ENCODE measurements around the gene APLN.

APLN gene

DNA sequence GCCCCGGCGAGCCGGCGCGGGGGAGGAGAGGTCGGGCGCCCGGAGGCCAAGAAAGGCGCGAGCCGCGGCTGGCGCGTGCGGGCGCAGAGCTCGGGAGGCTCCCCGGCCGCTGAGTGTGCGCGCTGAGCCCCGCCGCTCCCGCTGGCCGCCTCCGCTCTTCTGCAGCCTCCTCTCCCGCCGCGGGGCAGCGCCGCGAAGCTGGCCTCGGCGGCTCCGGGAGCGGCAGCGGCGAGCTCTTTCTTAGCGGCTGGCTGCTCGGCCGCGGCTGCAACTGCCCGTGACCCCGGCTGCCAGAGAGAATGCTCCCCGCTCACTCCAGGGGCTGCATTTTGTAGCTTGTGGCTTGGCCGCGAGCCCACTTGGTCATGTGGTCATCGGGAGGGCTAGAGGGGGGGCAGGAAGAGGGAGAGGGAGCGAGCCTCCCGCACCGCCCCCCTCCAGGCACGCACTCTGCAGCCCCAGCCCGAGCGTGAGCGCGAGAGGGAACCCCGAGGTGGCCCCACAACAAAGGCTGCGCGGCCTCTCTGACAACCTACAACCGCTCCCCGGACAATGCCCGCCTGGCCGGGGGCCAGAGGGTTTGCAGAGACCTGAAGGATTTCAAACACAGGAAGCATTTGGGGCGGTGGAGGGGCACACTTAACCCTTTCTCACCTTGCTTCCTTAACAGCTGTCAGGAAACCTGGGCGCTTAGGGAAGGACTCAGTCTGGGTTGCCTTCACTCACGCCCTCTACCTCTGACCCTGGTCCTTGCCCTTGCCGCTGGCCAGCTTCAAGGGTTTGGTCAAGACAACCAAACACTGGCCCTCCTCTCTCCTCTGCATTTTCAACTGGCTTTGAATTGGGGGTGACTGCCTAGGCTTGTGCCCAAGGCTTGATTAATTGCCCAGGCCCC, at the start of gene APLN:
Gene APLN (minus strand): TSS at position 305 of the 895 bp plus-strand sequence. CDS start 326 bp downstream, outside the sequence.
- DNase-seq = peak; percentile 62

- DNase-seq = no peak
Observed at GRCh38 chrX:129704491-129704890, 49.7 kb upstream of the APLN start.

DNA sequence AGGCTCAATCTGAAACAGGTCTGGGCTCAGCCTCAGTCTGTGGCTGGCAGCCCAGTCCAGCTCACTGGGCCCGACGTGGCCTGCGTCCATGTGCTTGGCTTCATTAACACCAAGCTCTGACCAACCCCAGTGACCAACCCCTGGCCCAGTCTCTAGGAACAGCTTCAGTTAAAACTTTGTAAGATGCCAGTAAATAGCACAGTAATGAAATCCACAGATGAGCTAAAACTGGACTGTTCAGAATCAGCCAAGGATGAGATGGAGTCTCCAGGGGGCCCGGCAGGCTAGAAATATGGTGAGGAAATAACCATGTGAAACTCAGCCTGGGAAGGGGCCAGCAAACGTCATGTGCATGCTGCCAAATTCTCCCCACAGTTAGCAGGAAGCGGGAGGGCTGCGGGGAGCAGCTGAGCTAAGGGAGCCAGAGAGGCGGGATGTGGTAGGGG, 46.9 kb upstream of the APLN start:
- peak; percentile 80 for DNase-seq

GRCh38 chrX:129700536-129700935, 45.8 kb upstream of the APLN start:
- no peak for DNase-seq

DNA sequence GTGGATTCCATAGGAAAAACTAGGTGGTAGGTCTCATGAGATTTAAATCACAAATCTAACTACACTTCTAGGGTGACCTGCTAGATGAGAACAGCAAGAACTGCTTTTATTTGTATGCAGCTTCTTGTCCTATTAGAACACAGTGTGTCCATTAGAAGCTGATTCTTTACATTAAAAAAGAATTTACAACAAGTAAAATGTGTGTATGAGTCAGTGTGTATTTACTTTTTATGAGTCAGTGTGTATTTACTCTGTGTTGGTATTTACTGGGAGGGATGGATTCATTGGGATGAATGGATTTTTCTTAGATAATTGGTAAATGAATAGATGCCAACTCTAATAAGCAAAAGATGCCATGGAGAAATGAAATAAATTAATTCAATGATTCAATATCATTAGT, 43.4 kb upstream of the APLN start:
- no peak for DNase-seq

- no peak for DNase-seq
Observed at GRCh38 chrX:129697204-129697829, 42.6 kb upstream of the APLN start.

DNA sequence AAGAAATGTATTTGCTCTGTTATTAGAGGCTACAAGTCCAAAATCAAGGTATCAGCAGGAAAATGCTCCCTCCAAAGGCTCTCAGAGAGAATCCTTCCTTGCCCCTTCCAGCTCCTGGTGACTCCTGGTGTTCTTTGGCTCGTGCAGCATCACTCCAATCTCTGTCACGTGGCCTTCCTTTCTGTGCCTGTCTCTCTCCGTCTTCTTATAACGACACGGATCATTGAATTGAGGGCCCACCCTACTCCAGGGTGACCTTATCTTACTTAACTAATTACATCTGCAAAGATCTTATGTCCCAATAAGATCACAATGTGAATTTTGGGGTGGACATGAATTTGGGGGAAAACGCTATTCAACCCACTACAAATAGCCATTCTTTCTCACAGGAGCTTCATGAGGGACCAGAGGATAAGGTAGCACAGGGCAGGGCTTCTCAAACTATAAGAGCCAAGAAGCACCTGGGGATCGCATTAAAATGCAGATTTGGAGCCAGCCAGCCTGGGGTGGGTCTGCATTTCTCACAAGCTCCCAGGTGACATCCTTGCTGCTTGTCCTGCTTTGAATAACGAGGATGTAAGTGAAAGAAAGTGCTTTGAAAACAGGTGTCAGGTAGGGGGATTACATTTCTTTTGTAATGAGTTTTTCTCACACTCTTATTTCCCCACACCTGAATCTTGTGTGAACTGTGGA, 41.9 kb upstream of the APLN start:
- DNase-seq = no peak

DNA sequence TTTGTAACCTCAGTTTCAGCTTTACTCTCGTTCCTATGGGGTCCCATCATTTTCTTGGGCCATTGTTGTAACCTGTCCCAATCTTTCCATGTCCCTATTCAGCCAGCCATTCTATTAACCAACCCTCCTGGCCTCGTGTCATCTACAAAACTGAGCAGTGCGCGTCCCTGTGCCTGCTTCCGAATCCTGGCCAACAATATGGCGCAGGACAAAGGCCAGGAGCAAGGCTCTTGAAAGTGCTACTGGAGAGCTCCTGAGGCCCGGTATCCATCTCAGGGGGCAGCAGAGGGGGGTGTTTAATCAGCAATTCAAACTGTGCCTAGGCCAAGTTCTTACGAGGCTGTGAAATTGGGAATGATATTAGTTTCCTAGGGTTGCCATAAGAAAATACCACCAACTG, 41.2 kb upstream of the APLN start:
- no peak for DNase-seq

GRCh38 chrX:129695535-129695934, 40.8 kb upstream of the APLN start:
- no peak for DNase-seq

- no peak for DNase-seq
Observed at GRCh38 chrX:129694805-129695204, 40.0 kb upstream of the APLN start.

DNA sequence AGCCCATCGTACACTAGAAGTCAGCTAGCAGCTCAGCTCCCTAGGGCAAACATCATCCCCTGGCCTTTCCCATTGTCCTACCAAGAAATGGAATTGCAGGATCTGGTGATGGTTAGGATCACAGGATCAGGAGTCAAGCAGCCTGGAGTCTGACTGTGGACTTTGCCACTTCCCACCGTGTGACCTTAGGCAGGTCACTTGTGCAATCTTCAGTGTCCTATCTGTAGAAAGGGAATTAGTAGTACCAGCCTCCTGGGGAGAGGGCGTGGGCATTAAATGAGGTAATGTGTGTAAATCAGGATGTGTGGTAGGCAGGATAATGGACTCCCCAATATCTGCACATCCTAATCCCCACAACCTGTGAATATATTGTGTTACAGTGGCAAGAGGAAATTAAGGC, 38.6 kb upstream of the APLN start:
- no peak for DNase-seq

- no peak for DNase-seq
Observed at GRCh38 chrX:129690435-129690834, 35.7 kb upstream of the APLN start.

- no peak for DNase-seq
Observed at GRCh38 chrX:129689796-129690195, 35.0 kb upstream of the APLN start.

DNA sequence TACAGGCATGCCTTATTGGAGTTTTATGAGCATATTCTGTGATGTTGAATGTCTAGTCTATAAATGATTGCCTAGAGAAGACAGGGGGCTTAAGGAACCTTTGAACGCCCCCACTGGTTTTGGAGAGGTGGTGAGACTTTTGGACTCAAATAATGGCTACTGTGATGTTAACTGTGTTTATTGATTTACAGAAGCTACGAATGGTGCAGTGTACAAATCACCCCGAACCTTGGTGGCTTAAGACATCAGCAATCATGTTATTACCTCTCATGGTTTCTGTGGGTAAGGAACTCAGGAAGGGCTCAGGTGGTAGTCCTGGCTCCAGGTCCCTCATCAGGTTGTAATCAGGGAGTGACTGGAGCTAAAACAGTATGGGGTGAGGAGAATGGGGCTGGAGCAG, 33.3 kb upstream of the APLN start:
- no peak for DNase-seq

- DNase-seq = no peak
Observed at GRCh38 chrX:129686422-129686948, 31.7 kb upstream of the APLN start.

DNA sequence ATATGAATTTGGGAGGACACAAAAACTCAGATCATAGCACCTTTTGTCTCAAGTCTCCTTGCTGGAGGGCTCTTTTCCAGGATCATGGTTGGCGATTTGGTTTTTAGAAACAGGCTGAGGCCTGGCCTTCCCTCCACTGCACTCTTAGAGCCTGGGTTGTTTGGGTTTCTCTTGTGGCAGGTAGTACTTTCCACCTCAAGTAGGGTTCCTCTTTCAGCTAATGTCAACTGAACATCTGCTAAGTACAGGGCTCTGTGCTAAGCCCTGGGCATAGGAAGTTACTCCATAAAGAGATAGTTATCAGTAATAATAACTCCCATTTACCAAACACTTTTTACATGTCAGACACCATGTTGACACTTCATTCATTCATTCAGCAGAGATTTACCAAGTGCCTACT, 28.2 kb upstream of the APLN start:
- no peak for DNase-seq

GRCh38 chrX:129679901-129680300, 25.1 kb upstream of the APLN start:
- no peak for DNase-seq

DNA sequence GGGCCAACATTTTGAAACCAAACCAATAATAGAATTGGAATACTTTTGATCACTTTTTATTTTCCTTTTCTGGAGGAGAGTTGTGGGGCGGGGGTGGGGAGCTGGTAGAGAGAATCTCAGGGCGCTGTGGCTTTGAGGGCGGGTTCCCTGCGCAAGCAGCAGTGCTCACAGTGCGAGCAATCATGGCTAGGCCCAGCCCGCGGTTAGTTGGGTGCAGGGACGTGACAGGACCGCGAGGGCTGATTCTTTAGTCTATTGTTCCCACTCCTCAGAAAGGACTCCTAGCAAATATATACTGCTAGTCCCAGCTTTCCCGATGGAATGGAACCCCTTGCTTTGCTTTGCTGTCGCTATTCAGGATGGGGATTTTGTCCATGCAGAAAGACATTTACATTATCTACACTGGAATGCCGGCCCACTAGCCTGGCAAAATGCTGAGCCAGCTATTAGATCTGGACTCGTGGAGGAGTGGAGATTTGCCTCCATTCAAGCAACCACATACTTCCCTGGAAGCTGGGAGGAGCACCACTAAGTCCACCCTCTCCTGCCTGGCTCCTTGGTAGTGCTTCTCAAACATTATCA, 23.9 kb upstream of the APLN start:
- no peak for DNase-seq

GRCh38 chrX:129667412-129667811, 12.7 kb upstream of the APLN start:
- no peak for DNase-seq

GRCh38 chrX:129665916-129666644, 11.3 kb upstream of the APLN start:
- no peak for DNase-seq

GRCh38 chrX:129663171-129663570, 8.4 kb upstream of the APLN start:
- no peak for DNase-seq

DNA sequence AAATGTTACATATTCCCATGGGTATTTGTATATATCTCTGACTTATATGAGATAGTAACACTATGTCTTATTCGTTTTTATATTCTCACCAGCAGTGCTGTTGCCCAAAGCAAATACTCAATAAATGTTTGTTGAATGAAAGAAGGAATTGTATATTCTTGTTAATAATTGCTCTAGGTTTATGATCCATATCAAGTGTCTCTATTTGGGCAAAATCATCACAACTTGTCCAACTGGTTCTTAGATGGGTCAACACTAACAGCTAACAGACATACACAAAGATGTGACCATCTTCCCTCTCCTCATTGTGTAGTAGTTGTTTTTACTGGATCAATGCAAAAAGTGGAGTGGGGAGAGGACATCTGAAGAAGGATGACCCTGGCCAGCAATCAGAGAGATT, 6.6 kb upstream of the APLN start:
- no peak for DNase-seq

Measured in right forelimb (tissue), 1 donor.